ENCODE results near the gene TSPEAR.

DNA sequence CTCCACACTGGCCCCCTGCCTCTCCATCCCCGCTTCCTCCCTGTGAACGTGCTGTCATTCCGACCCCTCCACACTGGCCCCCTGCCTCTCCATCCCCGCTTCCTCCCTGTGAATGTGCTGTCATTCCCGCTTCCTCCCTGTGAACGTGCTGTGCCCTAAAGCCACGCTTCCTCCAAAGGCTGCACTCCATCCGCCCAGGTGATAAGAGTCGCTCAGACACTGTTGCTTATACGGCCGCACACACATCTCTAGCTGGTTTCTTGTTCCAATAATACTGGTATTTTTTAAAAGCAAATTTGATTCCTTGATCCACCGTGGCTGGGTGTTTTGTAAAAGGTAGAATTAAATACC is 39.3 kb upstream of the TSPEAR start:
- TF ChIP-seq, protein P1, sequence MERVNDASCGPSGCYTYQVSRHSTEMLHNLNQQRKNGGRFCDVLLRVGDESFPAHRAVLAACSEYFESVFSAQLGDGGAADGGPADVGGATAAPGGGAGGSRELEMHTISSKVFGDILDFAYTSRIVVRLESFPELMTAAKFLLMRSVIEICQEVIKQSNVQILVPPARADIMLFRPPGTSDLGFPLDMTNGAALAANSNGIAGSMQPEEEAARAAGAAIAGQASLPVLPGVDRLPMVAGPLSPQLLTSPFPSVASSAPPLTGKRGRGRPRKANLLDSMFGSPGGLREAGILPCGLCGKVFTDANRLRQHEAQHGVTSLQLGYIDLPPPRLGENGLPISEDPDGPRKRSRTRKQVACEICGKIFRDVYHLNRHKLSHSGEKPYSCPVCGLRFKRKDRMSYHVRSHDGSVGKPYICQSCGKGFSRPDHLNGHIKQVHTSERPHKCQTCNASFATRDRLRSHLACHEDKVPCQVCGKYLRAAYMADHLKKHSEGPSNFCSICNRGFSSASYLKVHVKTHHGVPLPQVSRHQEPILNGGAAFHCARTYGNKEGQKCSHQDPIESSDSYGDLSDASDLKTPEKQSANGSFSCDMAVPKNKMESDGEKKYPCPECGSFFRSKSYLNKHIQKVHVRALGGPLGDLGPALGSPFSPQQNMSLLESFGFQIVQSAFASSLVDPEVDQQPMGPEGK (CRISPR knock-in tag; IDR thresholded peaks at IDR 0.05; ENCODE audit: borderline replicate concordance) = no peak
- TF ChIP-seq ZFP30 (CRISPR knock-in tag; IDR thresholded peaks at IDR 0.05) (no peak), RARB (CRISPR knock-in tag; IDR thresholded peaks at IDR 0.05) (no peak), ZFP3 (CRISPR knock-in tag; IDR thresholded peaks at IDR 0.05) (no peak), ARNTL (CRISPR knock-in tag; IDR thresholded peaks at IDR 0.05; ENCODE audit: borderline replicate concordance, low read depth) (no peak), OSR1 (CRISPR knock-in tag; IDR thresholded peaks at IDR 0.05) (no peak), ESRRG (CRISPR knock-in tag; IDR thresholded peaks at IDR 0.05) (no peak), ZNF565 (CRISPR knock-in tag; conservative IDR thresholded peaks at IDR 0.05; ENCODE audit: low read depth) (no peak), BACH2 (CRISPR knock-in tag; IDR thresholded peaks at IDR 0.05; ENCODE audit: borderline replicate concordance) (no peak), SNAI2 (CRISPR knock-in tag; IDR thresholded peaks at IDR 0.05) (no peak)

Measured in SK-N-SH treated with all-trans-retinoic acid at 6 μM for 48 hours (cell line).